ENCODE data around the gene CCDC80.
"Not testable (repeated sequence)": the region's sequence is repeated elsewhere in the genome, so short reads cannot be mapped to it uniquely, and the experiment has no call there.

Gene CCDC80

DNA sequence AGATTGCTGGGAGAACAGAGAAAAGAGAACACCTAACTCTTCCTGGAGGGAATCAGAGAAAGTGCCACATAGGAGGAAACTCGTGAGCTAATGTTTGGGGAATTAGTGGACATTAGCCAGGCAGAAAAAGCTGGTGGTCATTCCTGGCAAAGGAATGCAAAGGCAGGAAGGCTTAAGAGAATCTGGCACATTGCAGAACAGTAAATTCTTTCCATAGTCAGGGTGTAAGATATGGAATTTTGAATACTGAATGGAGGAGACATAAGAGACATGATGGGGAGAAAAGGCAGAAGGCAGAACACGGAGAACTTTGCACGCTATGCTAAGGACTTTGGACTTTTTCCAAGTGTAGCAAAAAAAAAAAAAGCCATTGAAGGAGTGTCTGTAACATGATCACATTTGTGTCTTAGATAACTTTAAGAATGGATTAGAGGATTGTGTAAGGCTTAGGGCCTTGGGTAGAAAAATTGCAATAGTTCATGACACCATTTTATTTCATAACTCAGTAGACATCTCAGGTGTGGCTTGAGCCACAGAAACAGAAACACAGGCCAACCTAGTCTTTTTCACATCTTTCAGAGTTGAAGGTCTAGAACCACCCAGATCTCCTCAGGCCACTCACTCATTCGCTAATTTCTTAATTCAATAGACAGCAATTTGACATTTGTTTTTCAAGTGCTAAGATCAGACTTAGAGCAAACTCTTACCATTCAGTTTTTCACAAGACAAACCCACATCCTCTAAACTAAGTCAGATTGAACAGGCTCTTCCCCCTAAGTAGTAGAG, 31.2 kb upstream of the CCDC80 start:
- Histone ChIP-seq H2AFZ (ENCODE audit: low read length) (no peak overlapping the region), H3F3A (ENCODE audit: low read depth) (no peaks in the 10 kb centered on the region), H3K27me3 (ENCODE audit: insufficient read depth, low read length, poor library complexity, severe bottlenecking) (peaks cover 4% of the 10 kb centered on the region), H3K79me2 (ENCODE audit: insufficient read depth, low read length) (no peaks in the 10 kb centered on the region), H3K4me1 (ENCODE audit: insufficient read depth, low read length, poor library complexity, severe bottlenecking) (peaks cover 20% of the 10 kb centered on the region), H4K20me1 (ENCODE audit: insufficient read depth, low read length, poor library complexity, severe bottlenecking) (no peaks in the 10 kb centered on the region), H3K9me3 (ENCODE audit: insufficient read depth, low read depth, low read length) (no peaks in the 10 kb centered on the region), H3K4me3 (ENCODE audit: low read length, poor library complexity, severe bottlenecking) (no peak overlapping the region), H3K36me3 (ENCODE audit: insufficient read depth, low read length) (no peaks in the 10 kb centered on the region), H3K9ac (ENCODE audit: low read depth, low read length, poor library complexity, severe bottlenecking) (no peak overlapping the region), H3K4me2 (ENCODE audit: low read depth, low read length, poor library complexity, severe bottlenecking) (no peak overlapping the region), H3K9me2 (replicated peaks; ENCODE audit: low read depth, low read length) (no peaks in the 10 kb centered on the region)
- TF ChIP-seq, protein P1, sequence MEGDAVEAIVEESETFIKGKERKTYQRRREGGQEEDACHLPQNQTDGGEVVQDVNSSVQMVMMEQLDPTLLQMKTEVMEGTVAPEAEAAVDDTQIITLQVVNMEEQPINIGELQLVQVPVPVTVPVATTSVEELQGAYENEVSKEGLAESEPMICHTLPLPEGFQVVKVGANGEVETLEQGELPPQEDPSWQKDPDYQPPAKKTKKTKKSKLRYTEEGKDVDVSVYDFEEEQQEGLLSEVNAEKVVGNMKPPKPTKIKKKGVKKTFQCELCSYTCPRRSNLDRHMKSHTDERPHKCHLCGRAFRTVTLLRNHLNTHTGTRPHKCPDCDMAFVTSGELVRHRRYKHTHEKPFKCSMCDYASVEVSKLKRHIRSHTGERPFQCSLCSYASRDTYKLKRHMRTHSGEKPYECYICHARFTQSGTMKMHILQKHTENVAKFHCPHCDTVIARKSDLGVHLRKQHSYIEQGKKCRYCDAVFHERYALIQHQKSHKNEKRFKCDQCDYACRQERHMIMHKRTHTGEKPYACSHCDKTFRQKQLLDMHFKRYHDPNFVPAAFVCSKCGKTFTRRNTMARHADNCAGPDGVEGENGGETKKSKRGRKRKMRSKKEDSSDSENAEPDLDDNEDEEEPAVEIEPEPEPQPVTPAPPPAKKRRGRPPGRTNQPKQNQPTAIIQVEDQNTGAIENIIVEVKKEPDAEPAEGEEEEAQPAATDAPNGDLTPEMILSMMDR (conservative IDR thresholded peaks at IDR 0.05; ENCODE audit: low read length): no peak
- TF ChIP-seq EZH2phosphoT487 (IDR thresholded peaks at IDR 0.05; ENCODE audit: borderline replicate concordance): no peak

DNA sequence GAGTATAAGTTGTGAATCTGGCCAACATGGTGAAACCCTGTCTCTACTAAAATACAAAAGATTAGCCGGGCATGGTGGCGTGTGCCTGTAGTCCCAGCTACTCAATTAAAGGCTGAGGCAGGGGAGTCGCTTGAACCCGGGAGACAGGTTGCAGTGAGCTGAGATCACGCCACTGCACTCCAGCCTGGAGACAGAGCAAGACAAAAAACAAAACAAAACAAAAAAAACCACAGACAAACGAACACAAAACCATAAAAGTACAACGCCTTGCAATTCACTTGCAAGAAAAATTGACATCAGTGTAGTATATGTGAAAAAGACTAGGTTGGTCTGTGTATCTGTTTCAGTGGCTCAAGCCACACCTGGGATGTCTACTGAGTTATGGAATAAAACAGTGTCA, 29.9 kb upstream of the CCDC80 start:
- Histone ChIP-seq H3K4me3 (ENCODE audit: low read length, poor library complexity, severe bottlenecking) (no peak overlapping the region), H3K9me3 (ENCODE audit: insufficient read depth, low read depth, low read length) (no peaks in the 10 kb centered on the region), H4K20me1 (ENCODE audit: insufficient read depth, low read length, poor library complexity, severe bottlenecking) (no peaks in the 10 kb centered on the region), H3K27me3 (ENCODE audit: insufficient read depth, low read length, poor library complexity, severe bottlenecking) (peaks cover 4% of the 10 kb centered on the region), H3K4me1 (ENCODE audit: insufficient read depth, low read length, poor library complexity, severe bottlenecking) (peaks cover 11% of the 10 kb centered on the region), H3K36me3 (ENCODE audit: insufficient read depth, low read length) (no peaks in the 10 kb centered on the region), H3F3A (ENCODE audit: low read depth) (no peaks in the 10 kb centered on the region), H3K4me2 (ENCODE audit: low read depth, low read length, poor library complexity, severe bottlenecking) (no peak overlapping the region), H3K9ac (ENCODE audit: low read depth, low read length, poor library complexity, severe bottlenecking) (no peak overlapping the region), H3K79me2 (ENCODE audit: insufficient read depth, low read length) (no peaks in the 10 kb centered on the region), H3K9me2 (replicated peaks; ENCODE audit: low read depth, low read length) (no peaks in the 10 kb centered on the region), H2AFZ (ENCODE audit: low read length) (no peak overlapping the region)
- TF ChIP-seq, protein P1 (conservative IDR thresholded peaks at IDR 0.05; ENCODE audit: low read length): no peak
- TF ChIP-seq EZH2phosphoT487 (IDR thresholded peaks at IDR 0.05; ENCODE audit: borderline replicate concordance): no peak

DNA sequence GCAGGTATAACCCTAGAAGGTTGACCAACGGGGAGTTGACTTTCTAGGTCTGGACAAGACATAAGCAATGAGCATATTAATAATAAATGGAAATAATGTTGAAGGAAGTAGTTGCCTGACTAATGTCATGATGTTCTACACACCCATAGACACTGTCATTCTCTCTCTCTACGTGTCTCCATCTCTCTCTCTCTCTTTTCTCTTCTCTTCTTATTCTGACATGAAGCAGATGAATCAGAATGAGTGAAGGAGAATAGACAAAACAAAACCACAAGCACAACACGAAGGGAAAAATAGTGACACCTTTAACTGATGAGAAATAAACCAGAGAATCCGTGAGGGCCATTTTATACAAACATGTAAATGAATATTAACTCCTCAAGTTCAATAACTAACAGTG, 26.7 kb upstream of the CCDC80 start:
- no peaks in the 10 kb centered on the region for H3K36me3 ChIP-seq (ENCODE audit: insufficient read depth, low read length)
- no peaks in the 10 kb centered on the region for H3F3A ChIP-seq (ENCODE audit: low read depth)
- H3K4me1 ChIP-seq (ENCODE audit: insufficient read depth, low read length, poor library complexity, severe bottlenecking): peaks cover 6% of the 10 kb centered on the region
- H3K79me2 ChIP-seq (ENCODE audit: insufficient read depth, low read length): no peaks in the 10 kb centered on the region
- no peak overlapping the region for H3K4me2 ChIP-seq (ENCODE audit: low read depth, low read length, poor library complexity, severe bottlenecking)
- no peaks in the 10 kb centered on the region for H4K20me1 ChIP-seq (ENCODE audit: insufficient read depth, low read length, poor library complexity, severe bottlenecking)
- H2AFZ ChIP-seq (ENCODE audit: low read length): no peak overlapping the region
- no peak overlapping the region for H3K9ac ChIP-seq (ENCODE audit: low read depth, low read length, poor library complexity, severe bottlenecking)
- no peaks in the 10 kb centered on the region for H3K9me2 ChIP-seq (replicated peaks; ENCODE audit: low read depth, low read length)
- H3K9me3 ChIP-seq (ENCODE audit: insufficient read depth, low read depth, low read length): no peaks in the 10 kb centered on the region
- H3K27me3 ChIP-seq (ENCODE audit: insufficient read depth, low read length, poor library complexity, severe bottlenecking): no peaks in the 10 kb centered on the region
- TF ChIP-seq, protein P1 (conservative IDR thresholded peaks at IDR 0.05; ENCODE audit: low read length): no peak
- no peak for TF ChIP-seq EZH2phosphoT487 (IDR thresholded peaks at IDR 0.05; ENCODE audit: borderline replicate concordance)
- no peak overlapping the region for H3K4me3 ChIP-seq (ENCODE audit: low read length, poor library complexity, severe bottlenecking)

DNA sequence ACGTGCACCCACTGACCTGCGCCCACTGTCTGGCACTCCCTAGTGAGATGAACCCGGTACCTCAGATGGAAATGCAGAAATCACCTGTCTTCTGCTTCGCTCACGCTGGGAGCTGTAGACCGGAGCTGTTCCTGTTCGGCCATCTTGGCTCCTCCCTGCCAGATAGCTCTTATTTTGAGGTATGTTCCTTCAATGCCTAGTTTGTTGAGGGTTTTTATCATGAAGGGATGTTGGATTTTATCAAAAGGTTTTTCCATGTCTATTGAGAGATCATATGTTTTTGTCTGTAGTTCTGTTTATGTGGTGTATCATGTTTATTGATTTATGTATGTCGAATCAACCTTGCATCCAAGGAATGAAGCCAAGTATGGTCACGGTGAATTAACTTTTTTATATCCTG, 24.1 kb upstream of the CCDC80 start:
- not testable (repeated sequence) for H3F3A ChIP-seq (ENCODE audit: low read depth); H3K4me3 ChIP-seq (ENCODE audit: low read length, poor library complexity, severe bottlenecking)

More for the DNA sequence above, 24.1 kb upstream of the CCDC80 start:
- not testable (repeated sequence) for H2AFZ ChIP-seq (ENCODE audit: low read length); H3K4me2 ChIP-seq (ENCODE audit: low read depth, low read length, poor library complexity, severe bottlenecking); H3K27me3 ChIP-seq (ENCODE audit: insufficient read depth, low read length, poor library complexity, severe bottlenecking); H3K9ac ChIP-seq (ENCODE audit: low read depth, low read length, poor library complexity, severe bottlenecking); H3K9me3 ChIP-seq (ENCODE audit: insufficient read depth, low read depth, low read length); H3K79me2 ChIP-seq (ENCODE audit: insufficient read depth, low read length); H3K9me2 ChIP-seq (replicated peaks; ENCODE audit: low read depth, low read length); H3K4me1 ChIP-seq (ENCODE audit: insufficient read depth, low read length, poor library complexity, severe bottlenecking); H3K36me3 ChIP-seq (ENCODE audit: insufficient read depth, low read length); H4K20me1 ChIP-seq (ENCODE audit: insufficient read depth, low read length, poor library complexity, severe bottlenecking)

Data from Loucy (cell line).